B cell (primary cell): ENCODE results near the gene TSPAN9. TPM values are rescaled to one million over a fixed set of nuclear protein-coding genes. Genes with fewer than 3 reads are reported as not detected.

Experiments used
- ATAC-seq: fragments of 200-7000 bp; cut with Tn5 transposase; one replicate; pipeline ENCODE4 v1.10.0; 2021; ENCODE audit warnings: low read depth, mild to moderate bottlenecking, moderate number of reproducible peaks, moderate library complexity
- CTCF ChIA-PET: fragments of 350-600 bp; sonication (Branson Sonifier 250); formaldehyde crosslinking; loops from one replicate; lab custom pipeline; 2021; ENCODE audit warnings: antibody characterized with exemption, inconsistent platforms; lab: Charles Lee
- POLR2A ChIA-PET: fragments of 350-600 bp; sonication (Branson Sonifier 250); formaldehyde crosslinking; loops from one replicate; lab custom pipeline; 2021; ENCODE audit warnings: antibody characterized with exemption; lab: Charles Lee
- DNase-seq: peaks from one replicate; pipeline ENCODE4 v3.0.0; 2013
- H2AFZ ChIP-seq: 2 replicates; pipeline ENCODE4 v1.6.1; 2012; ENCODE audit warnings: mild to moderate bottlenecking, low read depth, low read length; ENCODE audit not compliant: insufficient read depth, poor library complexity, severe bottlenecking
- H3K27ac ChIP-seq, 2 donors: 1 replicate in 1 of 2; 2 replicates in 1 of 2; pipeline ENCODE4 v1.5.1; 2012 to 2013; ENCODE audit warnings: low read length in 2 of 2, mild to moderate bottlenecking in 2 of 2, moderate library complexity in 1 of 2
- H3K27me3 ChIP-seq, 4 experiments: fragments of 200-600 bp in 1 of 4; sonication (generic) in 1 of 4; replicated peaks in 1 of 4; 1 replicate in 2 of 4; 2 replicates in 2 of 4; pipeline versions ENCODE4 v1.6.1 to v1.7.0; 2013 to 2016; ENCODE audit warnings: low read length in 3 of 4, mild to moderate bottlenecking in 2 of 4, mixed read lengths in 1 of 4, moderate library complexity in 1 of 4; ENCODE audit not compliant: insufficient read depth in 4 of 4, control insufficient read depth in 3 of 4; ENCODE audit errors: control extremely low read depth in 1 of 4
- H3K36me3 ChIP-seq, 2 experiments: replicated peaks in 1 of 2; 1 replicate in 1 of 2; 2 replicates in 1 of 2; pipeline versions ENCODE4 v1.6.1 to v1.7.1; 2013; ENCODE audit warnings: low read length in 1 of 2; ENCODE audit not compliant: insufficient read depth in 2 of 2, control insufficient read depth in 1 of 2; ENCODE audit errors: control extremely low read depth in 1 of 2, extremely low read depth in 1 of 2
- H3K4me1 ChIP-seq, 2 donors: fragments of 200-600 bp in 1 of 2; sonication (generic) in 1 of 2; 1 replicate in 1 of 2; 2 replicates in 1 of 2; pipeline versions ENCODE4 v1.5.1 to v1.6.1; 2013 to 2017; ENCODE audit warnings: low read length in 2 of 2; ENCODE audit not compliant: control insufficient read depth in 2 of 2, insufficient read depth in 2 of 2
- H3K4me2 ChIP-seq: replicated peaks from 2 replicates; pipeline ENCODE3; 2012; ENCODE audit warnings: mild to moderate bottlenecking, low read depth, low read length; ENCODE audit not compliant: poor library complexity, severe bottlenecking
- H3K4me3 ChIP-seq, 5 experiments: fragments of 200-600 bp in 1 of 5; sonication (generic) in 1 of 5; 1 replicate in 3 of 5; 2 replicates in 2 of 5; pipeline versions ENCODE4 v1.5.1 to v1.7.0; 2011 to 2016; ENCODE audit warnings: low read length in 4 of 5, mild to moderate bottlenecking in 4 of 5, low read depth in 2 of 5, control low read depth in 1 of 5, moderate library complexity in 1 of 5; ENCODE audit not compliant: insufficient read depth in 1 of 5; ENCODE audit errors: control extremely low read depth in 1 of 5, extremely low read depth in 1 of 5
- H3K79me2 ChIP-seq: fragments of 200-600 bp; sonication (generic); one replicate; pipeline ENCODE4 v1.6.0; 2016; ENCODE audit warnings: low read length; ENCODE audit not compliant: control insufficient read depth, insufficient read depth
- H3K9ac ChIP-seq: fragments of 200-600 bp; sonication (generic); 2 replicates; pipeline ENCODE4 v1.6.1; 2017; ENCODE audit warnings: mild to moderate bottlenecking, low read length, moderate library complexity
- H3K9me3 ChIP-seq, 3 donors: one replicate each; pipeline versions ENCODE4 v1.6.1 to v1.7.1; 2013; ENCODE audit warnings: low read length in 2 of 3; ENCODE audit not compliant: control insufficient read depth in 2 of 3, insufficient read depth in 1 of 3; ENCODE audit errors: control extremely low read depth in 1 of 3
- H4K20me1 ChIP-seq: 2 replicates; pipeline ENCODE4 v1.6.0; 2012; ENCODE audit warnings: mild to moderate bottlenecking, low read length; ENCODE audit not compliant: insufficient read depth, control insufficient read depth, poor library complexity, severe bottlenecking
- H3K27ac Mint-ChIP-seq: one replicate; pipeline ENCODE4 v1.8.0; 2021; ENCODE audit warnings: mixed read lengths
- H3K27me3 Mint-ChIP-seq: one replicate; pipeline ENCODE4 v1.8.0; 2021; ENCODE audit warnings: mixed read lengths
- H3K4me1 Mint-ChIP-seq: one replicate; pipeline ENCODE4 v1.8.0; 2021; ENCODE audit warnings: mixed read lengths
- H3K4me3 Mint-ChIP-seq: one replicate; pipeline ENCODE4 v1.8.0; 2021; ENCODE audit warnings: mixed read lengths
- H3K9me3 Mint-ChIP-seq: one replicate; pipeline ENCODE4 v1.8.0; 2022; ENCODE audit warnings: mixed read lengths; ENCODE audit not compliant: insufficient read depth
- EZH2 ChIP-seq: IDR thresholded peaks from 2 replicates; pipeline ENCODE4 v1.6.1; 2012; ENCODE audit warnings: borderline replicate concordance, low read depth, mild to moderate bottlenecking, moderate library complexity, low read length; ENCODE audit not compliant: insufficient read depth, poor library complexity, severe bottlenecking
- WGBS: methylation state at CpG from one replicate; pipeline ENCODE4 v1.1.5; 2013; ENCODE audit warnings: missing lambda C conversion rate; ENCODE audit not compliant: insufficient coverage; 5-methylcytosine and 5-hydroxymethylcytosine counted together
- intact Hi-C: fragments of 100-400 bp; cut with micrococcal nuclease; formaldehyde crosslinking; loops from one replicate; pipeline ENCODE4 v1.10.0; 2022
- polyA plus RNA-seq: library from polyadenylated mRNA; depleted of rRNA; stranded (reverse); fragments of >200 nt; gene quantifications from 2 replicates; pipeline ENCODE4 v1.2.3, GENCODE V29; 2012
- total RNA-seq, 2 donors: library from RNA; stranded (reverse); fragments of 120-200 nt in 1 of 2; gene quantifications; 1 replicate in 1 of 2; 2 replicates in 1 of 2; pipeline versions ENCODE4 v1.2.3 to v1.2.4, GENCODE V29; 2013 to 2022
- TF ChIP-seq, protein P1 (sequence below): fragments of 200-600 bp; IDR thresholded peaks from one replicate; pipeline ENCODE4 v1.8.0; 2022; ENCODE audit warnings: antibody characterized with exemption, mild to moderate bottlenecking

The TSPAN9 gene
- total and polyA plus RNA-seq, 2 donors (not counting 1 experiment from before 2014, with no cell fraction given) = 0.15 to 0.37 TPM

GRCh38 chr12:3190101-3190500 lies 112.9 kb downstream of the TSPAN9 start:
- Histone ChIP-seq H3K27ac (no peak overlapping the region), H3K36me3 (no peaks in the 10 kb centered on the region), H3K79me2 (no peaks in the 10 kb centered on the region), H4K20me1 (no peaks in the 10 kb centered on the region), H3K27me3 (peaks cover 0 to 5% (median 0%) of the 10 kb centered on the region in 4 experiments), H3K4me3 (no peak overlapping the region), H3K4me2 (no peak overlapping the region), H3K9me3 (no peaks in the 10 kb centered on the region), H3K9ac (no peak overlapping the region), H3K4me1 (peaks cover 10 to 12% of the 10 kb centered on the region in 2 donors), H2AFZ (no peak overlapping the region)
- peaks cover 15% of the 10 kb centered on the region for H3K4me1 Mint-ChIP-seq
- peaks cover 42% of the 10 kb centered on the region for H3K27me3 Mint-ChIP-seq
- no peak for TF ChIP-seq EZH2
- TF ChIP-seq, protein P1, sequence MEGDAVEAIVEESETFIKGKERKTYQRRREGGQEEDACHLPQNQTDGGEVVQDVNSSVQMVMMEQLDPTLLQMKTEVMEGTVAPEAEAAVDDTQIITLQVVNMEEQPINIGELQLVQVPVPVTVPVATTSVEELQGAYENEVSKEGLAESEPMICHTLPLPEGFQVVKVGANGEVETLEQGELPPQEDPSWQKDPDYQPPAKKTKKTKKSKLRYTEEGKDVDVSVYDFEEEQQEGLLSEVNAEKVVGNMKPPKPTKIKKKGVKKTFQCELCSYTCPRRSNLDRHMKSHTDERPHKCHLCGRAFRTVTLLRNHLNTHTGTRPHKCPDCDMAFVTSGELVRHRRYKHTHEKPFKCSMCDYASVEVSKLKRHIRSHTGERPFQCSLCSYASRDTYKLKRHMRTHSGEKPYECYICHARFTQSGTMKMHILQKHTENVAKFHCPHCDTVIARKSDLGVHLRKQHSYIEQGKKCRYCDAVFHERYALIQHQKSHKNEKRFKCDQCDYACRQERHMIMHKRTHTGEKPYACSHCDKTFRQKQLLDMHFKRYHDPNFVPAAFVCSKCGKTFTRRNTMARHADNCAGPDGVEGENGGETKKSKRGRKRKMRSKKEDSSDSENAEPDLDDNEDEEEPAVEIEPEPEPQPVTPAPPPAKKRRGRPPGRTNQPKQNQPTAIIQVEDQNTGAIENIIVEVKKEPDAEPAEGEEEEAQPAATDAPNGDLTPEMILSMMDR = no peak
- CTCF ChIA-PET = no interaction called here
- intact Hi-C loops = no loop called here
- DNase-seq = no peak
- no peaks in the 10 kb centered on the region for H3K9me3 Mint-ChIP-seq
- H3K4me3 Mint-ChIP-seq = no peak overlapping the region
- ATAC-seq = no peak
- no peak overlapping the region for H3K27ac Mint-ChIP-seq
- WGBS = 31% methylated on average over 5 of the region's 9 CpGs
- POLR2A ChIA-PET = no interaction called here

DNA sequence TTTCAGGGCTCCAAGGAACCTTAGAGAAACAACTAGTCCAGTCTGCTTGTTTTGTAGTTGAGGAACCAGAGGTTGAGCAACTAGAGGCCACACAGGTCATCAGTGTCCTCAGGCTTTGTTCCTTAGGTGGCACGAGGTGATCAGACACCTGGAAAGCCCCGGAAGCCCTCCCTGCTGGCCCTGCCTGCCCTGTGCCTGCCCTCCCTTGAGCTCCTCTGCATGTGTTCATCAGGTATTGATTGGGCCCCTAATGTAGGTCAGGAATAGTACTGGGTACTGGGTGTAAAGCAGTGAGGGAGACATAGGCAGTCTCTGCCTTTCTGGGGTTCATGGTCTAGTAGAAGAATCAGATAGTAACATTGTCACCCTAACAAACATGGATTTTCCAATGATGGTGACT lies 114.3 kb downstream of the TSPAN9 start:
- peaks cover 0 to 6% (median 0%) of the 10 kb centered on the region in 4 experiments for H3K27me3 ChIP-seq
- DNase-seq (no peak), ATAC-seq (no peak)
- Mint-ChIP-seq H3K27me3 (peaks cover 48% of the 10 kb centered on the region), H3K27ac (no peak overlapping the region), H3K4me3 (no peak overlapping the region), H3K9me3 (no peaks in the 10 kb centered on the region), H3K4me1 (peaks cover 11% of the 10 kb centered on the region)
- H3K4me1 ChIP-seq = peaks cover 6 to 9% of the 10 kb centered on the region in 2 donors
- no peak overlapping the region for H3K9ac ChIP-seq
- WGBS = 71% methylated on average over 2 of the region's 2 CpGs
- H3K79me2 ChIP-seq = no peaks in the 10 kb centered on the region
- no peak overlapping the region for H2AFZ ChIP-seq
- no peak overlapping the region for H3K4me3 ChIP-seq
- no peaks in the 10 kb centered on the region for H3K36me3 ChIP-seq
- no peak overlapping the region for H3K27ac ChIP-seq
- H4K20me1 ChIP-seq = no peaks in the 10 kb centered on the region
- intact Hi-C loops = no loop called here
- H3K9me3 ChIP-seq = no peaks in the 10 kb centered on the region
- CTCF ChIA-PET = no interaction called here
- POLR2A ChIA-PET = no interaction called here
- no peak overlapping the region for H3K4me2 ChIP-seq
- TF ChIP-seq EZH2 = no peak
- TF ChIP-seq, protein P1 = no peak
